Spleen (tissue), 11 donors: Measurements from ENCODE around the gene ANKRD11. TPM values are rescaled to one million over a fixed set of nuclear protein-coding genes. Genes with fewer than 3 reads are reported as not detected.

Source experiments
- DNase-seq: peaks from one replicate; pipeline ENCODE4 v3.0.0-alpha.2; 2020
- H3K27ac ChIP-seq, 8 donors: fragments of 200-600 bp; sonication (generic) in 7 of 8; 1 replicate in 4 of 8; 2 replicates in 4 of 8; pipeline versions ENCODE4 v1.5.0 to v1.8.0; 2016 to 2021; ENCODE audit warnings: inconsistent platforms in 4 of 8, mild to moderate bottlenecking in 4 of 8, moderate library complexity in 1 of 8
- H3K27me3 ChIP-seq, 7 donors: fragments of 200-600 bp; sonication (generic) in 6 of 7; replicated peaks in 1 of 7; 1 replicate in 4 of 7; 2 replicates in 3 of 7; pipeline versions ENCODE4 v1.5.0 to v1.8.0; 2016 to 2021; ENCODE audit warnings: inconsistent platforms in 3 of 7, mild to moderate bottlenecking in 1 of 7
- H3K36me3 ChIP-seq, 6 donors: fragments of 200-600 bp; sonication (generic) in 5 of 6; 1 replicate in 4 of 6; 2 replicates in 2 of 6; pipeline versions ENCODE4 v1.5.0 to v1.8.0; 2016 to 2021; ENCODE audit warnings: inconsistent platforms in 2 of 6
- H3K4me1 ChIP-seq, 6 donors: fragments of 200-600 bp; sonication (generic) in 5 of 6; 1 replicate in 3 of 6; 2 replicates in 3 of 6; pipeline versions ENCODE4 v1.5.0 to v1.8.0; 2016 to 2021; ENCODE audit warnings: inconsistent platforms in 3 of 6
- H3K4me3 ChIP-seq, 8 donors: fragments of 200-600 bp; sonication (generic) in 7 of 8; 1 replicate in 4 of 8; 2 replicates in 4 of 8; pipeline versions ENCODE4 v1.5.0 to v1.8.0; 2016 to 2021; ENCODE audit warnings: inconsistent platforms in 4 of 8, mild to moderate bottlenecking in 4 of 8, moderate library complexity in 2 of 8
- H3K9me3 ChIP-seq, 8 donors: fragments of 200-600 bp; sonication (generic) in 7 of 8; 1 replicate in 4 of 8; 2 replicates in 4 of 8; pipeline versions ENCODE4 v1.5.0 to v1.8.0; 2016 to 2021; ENCODE audit warnings: inconsistent platforms in 4 of 8
- CTCF ChIP-seq, 11 experiments: fragments of 200-600 bp in 7 of 11; fragments of 450-650 bp in 4 of 11; sonication (generic) in 4 of 11; IDR thresholded peaks in 8 of 11; conservative IDR thresholded peaks in 3 of 11; 1 replicate in 7 of 11; 2 replicates in 4 of 11; pipeline versions ENCODE4 v1.4.0 to v1.8.0; 2016 to 2021; ENCODE audit warnings: antibody characterized with exemption in 11 of 11, inconsistent platforms in 4 of 11, mild to moderate bottlenecking in 1 of 11
- POLR2A ChIP-seq, 3 donors: fragments of 450-650 bp; IDR thresholded peaks; one replicate each; pipeline ENCODE4 v1.5.1; 2017; ENCODE audit warnings: antibody characterized with exemption in 3 of 3, mild to moderate bottlenecking in 1 of 3
- POLR2AphosphoS5 ChIP-seq, 3 donors: sonication (generic); formaldehyde crosslinking; IDR thresholded peaks; one replicate each; pipeline ENCODE4 v1.5.1; 2017; ENCODE audit warnings: antibody characterized with exemption in 3 of 3
- WGBS, 5 donors: extraction: QIAGEN DNeasy Blood & Tissue Kit in 3 of 5; methylation state at CpG; one replicate each; pipeline versions ENCODE4 v1.1.5 to v1.1.7; 2013 to 2018; 5-methylcytosine and 5-hydroxymethylcytosine counted together
- intact Hi-C: fragments of 100-400 bp; cut with DNase I; formaldehyde crosslinking; loops from one replicate; pipeline ENCODE4 v1.15.0; 2023; ENCODE audit warnings: low total_unique reads
- polyA plus RNA-seq, 3 donors: library from polyadenylated mRNA; stranded (reverse); fragments of 200-250 nt; gene quantifications; one replicate each; pipeline ENCODE4 v1.2.1, GENCODE V29; 2013
- total RNA-seq, 7 donors: library from RNA; depleted of rRNA in 3 of 7; stranded (reverse); fragments of >200 nt in 3 of 7; fragmentation: NEBNext Ultra II Directional in 4 of 7; extraction: Animal tissue kit (Norgen Biotek cat#: 25700) in 4 of 7; gene quantifications; one replicate each; pipeline versions ENCODE4 v1.1.0 to v1.2.1, GENCODE V29; 2016 to 2021
- donor health status: healthy with polysubstance abuse.
- donor health status: DM: no; HTN: no; CAD: no; lungs with moderate emphysema.
- donor health status: DM: no; HTN: no; CAD: no.
- donor health status: Bipolar disorder and iron deficiency.
- donor health status: healthy.
- donor health status: DM: no; HTN: no; CAD: no.
- donor health status: DM: yes; HTN: yes; CAD: no.

The ANKRD11 gene
- total and polyA plus RNA-seq, 10 donors, result 29.0 to 203 (median 128) TPM

- intact Hi-C loops, result no loop called here
- H3K4me1 ChIP-seq, result peaks cover 9 to 39% (median 18%) of the 10 kb centered on the region in 6 donors
- no peaks in the 10 kb centered on the region for H3K36me3 ChIP-seq
- peaks cover 0 to 40% (median 21%) of the 10 kb centered on the region in 7 donors for H3K27me3 ChIP-seq
- DNase-seq, result no peak
- peak overlapping the region in 3 of 8 donors; percentile 26 to 43 (median 33) for H3K27ac ChIP-seq
- 2 to 7% (median 2%) methylated on average over 26 to 44 of the region's 44 CpGs for WGBS, 5 donors
- peaks cover 0 to 3% (median under 1%) of the 10 kb centered on the region in 8 donors for H3K9me3 ChIP-seq
- H3K4me3 ChIP-seq, result peak overlapping the region in 7 of 8 donors; percentile 20 to 69 (median 38)
- TF ChIP-seq POLR2A (IDR thresholded peaks at IDR 0.05), result no peak
- TF ChIP-seq POLR2AphosphoS5 (IDR thresholded peaks at IDR 0.05), result no peak
- no peak for TF ChIP-seq CTCF (IDR thresholded peaks at IDR 0.05 in 8 of 11, conservative IDR thresholded peaks at IDR 0.05 in 3 of 11)
These were observed 233.1 kb downstream of the ANKRD11 start for GRCh38 chr16:89257281-89257731.

GRCh38 chr16:89256651-89257254 is 233.6 kb downstream of the ANKRD11 start:
- peaks cover 0 to 40% (median 21%) of the 10 kb centered on the region in 7 donors for H3K27me3 ChIP-seq
- 4 to 10% (median 6%) methylated on average over 38 to 57 of the region's 57 CpGs for WGBS, 5 donors
- H3K27ac ChIP-seq, result peak overlapping the region in 3 of 8 donors; percentile 26 to 43 (median 33)
- H3K36me3 ChIP-seq, result no peaks in the 10 kb centered on the region
- TF ChIP-seq POLR2AphosphoS5 (IDR thresholded peaks at IDR 0.05), result peak; percentile 69 to 75 (median 71)
- TF ChIP-seq POLR2A (IDR thresholded peaks at IDR 0.05), result no peak
- TF ChIP-seq CTCF (IDR thresholded peaks at IDR 0.05 in 8 of 11, conservative IDR thresholded peaks at IDR 0.05 in 3 of 11), result no peak
- DNase-seq, result peak; percentile 81
- intact Hi-C loops, result no loop called here
- peaks cover 9 to 36% (median 18%) of the 10 kb centered on the region in 6 donors for H3K4me1 ChIP-seq
- H3K4me3 ChIP-seq, result peak overlapping the region in 7 of 8 donors; percentile 20 to 69 (median 38)
- H3K9me3 ChIP-seq, result no peaks in the 10 kb centered on the region

- Histone ChIP-seq H3K4me3 (no peak overlapping the region), H3K27me3 (peaks cover 0 to 35% (median 21%) of the 10 kb centered on the region in 7 donors), H3K36me3 (no peaks in the 10 kb centered on the region), H3K9me3 (peaks cover 0 to 24% (median 15%) of the 10 kb centered on the region in 8 donors), H3K27ac (no peak overlapping the region), H3K4me1 (peaks cover 9 to 29% (median 18%) of the 10 kb centered on the region in 6 donors)
- intact Hi-C loops, result no loop called here
- WGBS, 5 donors, result 87 to 96% (median 93%) methylated on average over 10 of the region's 10 CpGs
- TF ChIP-seq POLR2AphosphoS5 (IDR thresholded peaks at IDR 0.05) (no peak), CTCF (IDR thresholded peaks at IDR 0.05 in 8 of 11, conservative IDR thresholded peaks at IDR 0.05 in 3 of 11) (no peak), POLR2A (IDR thresholded peaks at IDR 0.05) (no peak)
- DNase-seq, result no peak
These were observed 236.6 kb downstream of the ANKRD11 start for GRCh38 chr16:89253548-89254287.
